GM15510 (cell line): ENCODE results near the gene VPS8.

ENCODE experiments used
- POLR2A ChIP-seq: IDR thresholded peaks from 3 replicates; pipeline ENCODE4 v1.6.1; 2011; ENCODE audit warnings: borderline replicate concordance; ENCODE audit not compliant: insufficient read length; ENCODE audit errors: extremely low read depth

Gene VPS8

GRCh38 chr3:184986366-184986889 is 174.5 kb downstream of the VPS8 start:
- no peak for TF ChIP-seq POLR2A

GRCh38 chr3:184993394-184993793 is 181.4 kb downstream of the VPS8 start:
- TF ChIP-seq POLR2A, result no peak

- no peak for TF ChIP-seq POLR2A
Observed at GRCh38 chr3:185009650-185010049, 197.7 kb downstream of the VPS8 start.

GRCh38 chr3:185021256-185021655 is 209.3 kb downstream of the VPS8 start:
- TF ChIP-seq POLR2A, result no peak

DNA sequence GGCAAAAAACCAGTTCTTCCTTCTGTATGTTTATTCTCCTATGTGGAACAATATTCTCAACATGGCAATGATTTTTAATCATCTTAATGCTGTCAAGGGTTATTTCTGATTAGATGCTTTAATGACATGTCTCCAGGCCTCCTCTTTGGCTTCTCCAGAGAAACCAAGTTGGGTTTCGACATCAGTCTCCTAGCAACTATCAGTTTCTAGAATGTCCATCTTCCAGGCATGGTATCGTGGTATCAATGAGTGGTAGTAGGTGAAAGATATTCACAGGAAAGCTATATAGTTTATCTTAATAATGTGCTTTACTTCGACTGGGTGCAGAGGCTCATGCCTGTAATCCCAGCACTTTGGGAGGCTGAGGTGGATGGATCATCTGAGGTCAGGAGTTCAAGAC is 212.4 kb downstream of the VPS8 start:
- TF ChIP-seq POLR2A, result no peak

GRCh38 chr3:185024966-185025365 is 213.0 kb downstream of the VPS8 start:
- no peak for TF ChIP-seq POLR2A

DNA sequence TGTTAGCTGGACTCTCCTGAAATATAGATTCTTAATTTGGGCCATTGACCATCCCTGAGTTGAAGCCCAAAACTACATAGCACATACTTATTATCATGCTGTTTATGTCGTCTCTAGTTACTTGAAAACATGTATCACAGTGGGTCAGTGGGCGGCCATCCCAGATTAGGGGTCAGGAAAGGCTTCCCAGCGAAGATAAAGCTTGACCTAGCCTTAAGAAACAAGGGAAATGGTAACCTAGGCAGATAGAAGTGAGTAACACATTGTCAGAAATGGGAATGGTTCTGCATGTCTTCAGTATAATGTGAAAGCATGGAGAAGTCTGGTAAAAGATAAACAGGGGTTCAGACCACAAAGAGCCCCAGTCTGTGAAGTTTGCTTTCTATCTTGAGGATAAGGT is 216.2 kb downstream of the VPS8 start:
- no peak for TF ChIP-seq POLR2A

GRCh38 chr3:185029086-185029485 is 217.1 kb downstream of the VPS8 start:
- no peak for TF ChIP-seq POLR2A

- no peak for TF ChIP-seq POLR2A
Observed at GRCh38 chr3:185030399-185030798, 218.4 kb downstream of the VPS8 start.

DNA sequence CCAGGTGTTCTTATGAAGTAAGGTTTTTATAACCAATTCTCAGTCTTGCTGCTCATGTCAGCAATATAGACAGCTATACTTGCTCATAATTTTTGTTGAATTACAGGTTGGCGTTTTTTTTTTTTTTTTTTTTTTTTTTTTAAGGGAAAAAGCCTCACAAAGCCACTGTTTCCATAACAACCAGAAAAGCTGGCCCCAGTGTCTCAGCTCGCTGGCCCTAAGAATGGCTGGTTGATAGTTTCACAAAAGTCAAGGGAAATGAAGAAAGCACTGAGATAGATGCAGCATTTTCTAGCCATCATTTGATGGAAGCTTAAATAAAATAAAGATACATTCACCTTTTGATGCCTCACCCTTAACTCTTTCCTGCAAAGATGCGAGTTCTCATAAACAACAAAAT is 219.0 kb downstream of the VPS8 start:
- TF ChIP-seq POLR2A, result no peak

DNA sequence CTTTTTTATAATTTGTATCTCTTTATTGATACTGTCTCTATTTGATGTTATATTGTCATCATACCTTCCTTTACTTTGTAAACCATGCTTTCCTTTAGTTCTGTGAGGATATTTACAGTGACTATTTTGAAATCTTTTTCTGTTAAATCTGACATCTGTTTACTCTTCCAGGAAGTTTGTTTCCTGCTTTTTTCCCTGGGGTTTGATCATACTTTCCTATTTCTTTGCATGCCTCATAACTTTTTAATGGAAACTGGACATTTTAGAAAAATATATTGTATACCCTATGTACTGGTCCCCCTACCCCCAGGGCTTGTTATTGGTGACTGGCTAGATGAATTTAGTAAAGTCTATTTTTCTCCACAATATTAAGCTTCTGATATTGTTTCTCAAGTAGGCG is 225.8 kb downstream of the VPS8 start:
- TF ChIP-seq POLR2A, result no peak

- no peak for TF ChIP-seq POLR2A
Observed at GRCh38 chr3:185040425-185040824, 228.5 kb downstream of the VPS8 start.

- no peak for TF ChIP-seq POLR2A
Observed at GRCh38 chr3:185041540-185041939, 229.6 kb downstream of the VPS8 start.

- TF ChIP-seq POLR2A, result no peak
Observed at GRCh38 chr3:185042312-185043050, 230.5 kb downstream of the VPS8 start.

DNA sequence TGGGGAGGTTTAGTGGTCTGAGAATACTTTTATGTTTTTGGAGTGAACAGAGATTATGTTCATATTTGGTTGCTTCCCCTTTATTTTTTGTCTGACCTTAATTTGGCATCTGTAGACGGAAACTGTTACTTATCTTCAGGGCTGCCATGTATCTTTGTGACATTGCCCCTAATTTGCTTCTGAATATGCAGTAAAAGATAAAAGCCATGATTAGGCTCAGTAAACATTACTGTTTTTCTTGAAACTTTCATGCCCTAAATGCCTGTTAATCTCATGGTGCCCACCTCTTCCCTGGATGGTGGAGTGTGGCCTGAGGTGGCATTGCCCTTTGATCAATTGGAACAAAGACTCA is 234.2 kb downstream of the VPS8 start:
- no peak for TF ChIP-seq POLR2A

DNA sequence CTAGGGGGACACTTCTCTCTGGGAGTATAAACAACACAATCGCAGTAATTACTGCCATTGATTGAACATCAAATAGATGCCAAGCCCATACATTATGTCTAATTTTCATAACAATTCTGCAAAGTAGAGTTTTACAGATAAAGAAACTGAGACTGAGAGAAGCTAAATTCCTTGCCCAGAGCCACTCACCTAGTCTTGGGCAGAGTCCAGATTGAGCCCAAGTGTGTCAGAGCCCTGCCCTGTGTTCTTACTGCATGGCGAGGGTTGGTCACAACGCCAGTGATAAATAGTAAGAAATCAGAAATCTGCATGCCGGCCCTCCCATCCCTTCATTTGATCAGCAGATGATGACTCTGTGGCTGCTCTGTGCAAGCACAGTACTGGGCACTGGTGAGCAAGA is 234.6 kb downstream of the VPS8 start:
- no peak for TF ChIP-seq POLR2A

DNA sequence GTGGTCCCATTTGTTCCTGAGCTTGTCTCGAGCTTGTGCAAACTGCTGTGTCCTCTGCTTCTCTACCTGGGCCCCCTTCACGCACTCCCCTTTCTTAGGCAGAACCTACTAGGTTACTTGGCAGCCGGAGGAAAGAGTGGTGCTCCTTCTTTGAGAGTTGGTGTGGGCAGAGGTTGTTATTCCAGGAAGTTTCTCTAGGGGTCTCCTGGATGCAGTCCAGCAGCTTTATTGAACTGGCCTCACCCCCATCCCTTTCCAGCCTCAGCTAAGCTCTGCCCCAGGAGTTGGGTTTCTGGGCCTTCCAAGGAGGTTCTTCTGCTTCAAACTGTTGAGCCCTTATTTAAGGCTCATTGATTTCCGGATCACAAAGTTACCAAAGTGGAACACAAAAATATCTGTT is 237.7 kb downstream of the VPS8 start:
- no peak for TF ChIP-seq POLR2A

- no peak for TF ChIP-seq POLR2A
Observed at GRCh38 chr3:185051801-185052200, 239.8 kb downstream of the VPS8 start.

DNA sequence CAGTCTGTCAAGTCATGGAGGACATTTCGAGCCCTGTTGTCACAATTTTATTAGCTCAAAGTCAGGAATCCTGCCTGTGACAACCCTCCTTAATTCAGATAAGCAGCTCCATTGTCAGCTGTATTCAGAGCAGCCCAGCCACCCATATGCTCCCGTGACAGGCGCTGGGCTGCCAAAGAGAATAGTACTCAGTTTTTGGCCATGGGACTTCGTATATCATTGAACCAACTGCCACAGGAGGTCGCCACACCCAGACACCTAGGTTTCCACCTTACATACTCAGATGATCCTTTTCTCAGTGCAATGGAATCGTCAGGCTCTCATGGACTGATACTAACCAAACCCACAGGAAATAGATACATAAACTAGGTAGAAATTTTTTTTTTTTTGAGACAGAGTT is 240.7 kb downstream of the VPS8 start:
- TF ChIP-seq POLR2A, result no peak
